Activated naive CD8-positive, alpha-beta T cell (primary cell): ENCODE results near the gene CIAO2B.
A peak's percentile ranks its signal among the peaks of the same experiment; 100 is the strongest.
"Not testable (repeated sequence)": the region's sequence is repeated elsewhere in the genome, so short reads cannot be mapped to it uniquely, and the experiment has no call there.

ENCODE experiments used
- H3K27ac Mint-ChIP-seq: one replicate; pipeline ENCODE4 v1.8.0; 2021; ENCODE audit warnings: mixed read lengths
- H3K27me3 Mint-ChIP-seq: one replicate; pipeline ENCODE4 v1.8.0; 2021; ENCODE audit warnings: mixed read lengths
- H3K36me3 Mint-ChIP-seq: one replicate; pipeline ENCODE4 v1.8.0; 2021; ENCODE audit warnings: mixed read lengths
- H3K4me1 Mint-ChIP-seq: one replicate; pipeline ENCODE4 v1.8.0; 2021; ENCODE audit warnings: low read depth, mixed read lengths
- H3K4me3 Mint-ChIP-seq: one replicate; pipeline ENCODE4 v1.8.0; 2021; ENCODE audit warnings: mild to moderate bottlenecking, mixed read lengths
- H3K9me3 Mint-ChIP-seq: one replicate; pipeline ENCODE4 v1.8.0; 2021; ENCODE audit warnings: low read depth, mixed read lengths

CIAO2B gene

DNA sequence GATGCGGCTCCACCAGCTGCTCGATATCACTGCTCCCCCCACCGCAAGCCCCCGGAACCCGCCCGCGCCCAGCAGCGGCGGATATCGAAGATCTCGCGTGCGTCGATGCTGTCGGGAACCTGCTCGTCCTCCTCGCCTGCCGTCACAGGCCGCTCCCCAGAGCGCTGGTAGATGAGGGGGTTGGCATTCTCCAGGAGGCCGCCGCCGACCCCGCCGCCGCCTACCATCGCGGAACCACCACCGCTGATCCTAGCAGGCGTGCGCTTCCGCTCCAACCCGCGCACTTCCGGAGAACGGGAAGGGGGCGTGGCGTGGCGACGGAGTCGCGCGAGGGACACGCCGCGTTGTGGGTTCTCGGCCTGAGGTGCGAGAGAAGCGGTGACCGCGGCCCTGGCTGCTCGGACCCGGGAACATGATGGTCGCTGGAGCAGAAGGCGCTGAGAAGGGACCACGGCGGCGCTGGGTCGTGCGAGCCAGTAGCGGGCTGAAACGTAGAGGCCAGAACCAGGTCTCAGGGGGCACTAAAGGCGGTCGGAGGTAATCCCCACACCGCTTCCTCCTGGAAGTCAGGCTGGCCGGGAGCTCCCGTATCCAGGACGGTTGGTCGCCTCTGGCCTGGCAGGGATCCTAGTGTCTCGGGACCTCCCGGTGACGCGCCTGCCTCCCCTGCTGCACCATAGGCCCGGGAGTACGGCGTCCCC, at the start of gene CIAO2B:
CIAO2B (minus strand) TSS at position 265 of the 701 bp plus-strand sequence; CDS start at position 227, 38 bp downstream.
- Mint-ChIP-seq H3K27ac (peak within 1 kb of the TSS; percentile 96), H3K36me3 (peaks cover 3% of the 10 kb centered on the region), H3K27me3 (no peaks in the 10 kb centered on the region), H3K9me3 (no peaks in the 10 kb centered on the region), H3K4me3 (peak within 1 kb of the TSS; percentile 98), H3K4me1 (peaks cover 45% of the 10 kb centered on the region)

DNA sequence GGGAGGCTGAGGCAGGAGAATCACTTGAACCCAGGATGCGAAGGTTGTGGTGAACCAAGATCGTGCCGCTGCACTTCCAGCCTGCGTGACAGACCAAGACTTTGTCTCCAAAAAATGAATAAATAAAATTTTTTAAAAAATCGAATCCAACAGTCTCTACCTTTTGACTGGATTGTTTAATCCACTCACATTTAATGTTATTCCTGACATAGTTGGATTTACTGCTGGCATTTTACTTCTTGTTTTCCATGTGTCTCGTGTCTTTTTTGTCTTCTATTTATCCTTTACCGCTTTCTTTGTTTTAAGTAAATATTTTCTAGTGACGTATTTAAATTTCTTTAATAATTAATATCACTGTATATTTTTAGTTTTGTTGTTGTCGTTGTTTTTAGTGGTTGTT, 48.8 kb upstream of the CIAO2B start:
- no peak overlapping the region for H3K4me3 Mint-ChIP-seq
- peak overlapping the region; percentile 97 for H3K27ac Mint-ChIP-seq

DNA sequence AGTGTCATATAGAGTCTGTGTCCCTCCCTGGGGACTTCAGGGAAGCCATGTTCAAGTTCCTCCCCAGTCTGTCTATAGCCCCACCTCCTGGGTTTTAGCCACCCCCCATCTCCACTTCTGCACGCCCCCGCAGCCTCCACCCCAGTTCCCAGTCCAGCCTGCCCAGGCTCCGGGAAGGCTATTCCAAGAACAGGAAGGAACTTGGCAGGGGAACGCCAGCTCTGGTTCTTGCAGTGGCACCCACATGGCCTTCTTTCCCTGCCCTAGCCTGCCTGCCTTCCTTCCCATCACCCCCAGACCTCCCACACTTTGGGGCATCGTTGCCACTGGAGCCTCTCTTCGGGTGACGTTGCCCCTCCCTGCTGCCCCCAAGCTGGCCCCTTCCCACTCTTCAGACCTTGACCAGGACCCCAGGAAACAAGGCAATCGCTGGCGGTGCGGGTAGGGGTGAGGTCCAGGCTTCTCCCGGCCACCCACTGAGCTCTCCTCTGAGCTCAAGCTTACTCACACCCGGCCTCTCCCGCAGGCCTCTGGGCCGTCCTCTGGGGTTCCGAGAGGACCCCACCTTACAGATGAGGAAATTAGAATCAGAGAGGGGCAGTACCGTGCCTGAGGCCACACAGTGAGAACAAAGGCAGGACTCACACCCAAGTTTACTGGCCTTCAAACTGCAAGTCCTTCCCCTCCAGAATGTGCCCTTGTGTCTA, 45.0 kb upstream of the CIAO2B start:
- H3K27ac Mint-ChIP-seq, result no peak overlapping the region
- no peaks in the 10 kb centered on the region for H3K9me3 Mint-ChIP-seq
- H3K27me3 Mint-ChIP-seq, result no peaks in the 10 kb centered on the region
- peaks cover 26% of the 10 kb centered on the region for H3K4me1 Mint-ChIP-seq
- no peaks in the 10 kb centered on the region for H3K36me3 Mint-ChIP-seq
- no peak overlapping the region for H3K4me3 Mint-ChIP-seq

More for the DNA sequence above, 48.8 kb upstream of the CIAO2B start:
- Mint-ChIP-seq H3K36me3 (no peaks in the 10 kb centered on the region), H3K9me3 (no peaks in the 10 kb centered on the region), H3K27me3 (no peaks in the 10 kb centered on the region), H3K4me1 (peaks cover 28% of the 10 kb centered on the region)

DNA sequence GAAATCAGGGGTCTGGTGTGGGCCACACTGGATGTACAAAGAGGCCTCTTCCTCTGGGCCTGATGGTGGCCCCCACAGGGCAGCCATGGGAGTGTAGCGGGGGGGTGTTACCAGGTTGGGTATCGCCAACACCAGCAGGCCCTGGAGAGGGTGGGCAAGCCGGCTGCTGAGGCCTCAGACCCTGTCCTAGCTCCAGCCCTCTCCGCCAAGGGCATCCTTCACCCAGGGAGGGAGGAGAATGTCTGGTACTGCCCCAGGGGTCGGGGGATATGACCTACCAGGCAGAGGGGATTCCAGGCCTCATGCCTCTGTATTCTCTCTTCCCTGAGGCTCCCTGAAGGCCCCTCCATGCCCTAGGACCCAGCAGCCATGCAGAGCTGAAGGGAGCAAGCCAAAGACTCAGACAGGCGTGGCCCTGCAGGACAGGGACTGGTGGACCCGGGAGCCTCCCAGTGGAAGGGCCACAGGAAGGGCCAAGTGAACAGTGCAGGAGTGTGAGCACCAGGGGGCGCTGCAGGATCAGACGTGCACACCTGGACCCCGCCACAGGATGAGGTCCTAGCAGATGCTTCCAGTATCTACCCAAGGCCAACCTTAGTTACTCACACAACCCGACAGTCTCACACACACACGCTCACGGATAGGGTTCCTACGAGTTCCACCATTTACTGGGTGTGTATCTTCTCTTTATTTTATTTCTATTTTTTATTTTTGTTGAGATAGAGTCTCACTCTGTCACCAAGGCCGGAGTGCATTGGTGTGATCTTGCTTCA, 43.3 kb upstream of the CIAO2B start:
- Mint-ChIP-seq H3K36me3 (no peaks in the 10 kb centered on the region), H3K27ac (no peak overlapping the region), H3K4me3 (no peak overlapping the region), H3K4me1 (peaks cover 18% of the 10 kb centered on the region), H3K9me3 (no peaks in the 10 kb centered on the region), H3K27me3 (no peaks in the 10 kb centered on the region)

DNA sequence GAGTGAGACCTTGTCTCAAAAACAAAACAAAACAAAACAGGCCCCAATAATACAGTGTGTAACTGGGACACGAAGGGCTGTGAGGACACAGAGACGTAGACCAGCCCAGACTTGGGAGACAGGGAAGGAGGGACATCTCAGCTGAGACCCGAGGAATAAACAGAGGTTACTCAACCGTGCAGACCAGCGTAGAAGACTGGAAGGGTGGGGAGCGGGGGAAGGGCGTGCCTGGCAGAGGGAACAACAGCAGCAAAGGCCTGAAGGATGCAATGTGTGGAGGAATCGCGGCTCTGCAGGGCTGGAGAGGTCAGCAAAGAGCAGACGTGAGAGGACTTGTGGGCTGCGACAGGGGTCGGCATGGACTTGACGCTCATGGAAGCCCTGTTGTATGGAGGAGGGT, 42.5 kb upstream of the CIAO2B start:
- Mint-ChIP-seq H3K4me1 (peaks cover 15% of the 10 kb centered on the region), H3K27ac (no peak overlapping the region), H3K4me3 (no peak overlapping the region), H3K27me3 (no peaks in the 10 kb centered on the region), H3K36me3 (no peaks in the 10 kb centered on the region), H3K9me3 (no peaks in the 10 kb centered on the region)

DNA sequence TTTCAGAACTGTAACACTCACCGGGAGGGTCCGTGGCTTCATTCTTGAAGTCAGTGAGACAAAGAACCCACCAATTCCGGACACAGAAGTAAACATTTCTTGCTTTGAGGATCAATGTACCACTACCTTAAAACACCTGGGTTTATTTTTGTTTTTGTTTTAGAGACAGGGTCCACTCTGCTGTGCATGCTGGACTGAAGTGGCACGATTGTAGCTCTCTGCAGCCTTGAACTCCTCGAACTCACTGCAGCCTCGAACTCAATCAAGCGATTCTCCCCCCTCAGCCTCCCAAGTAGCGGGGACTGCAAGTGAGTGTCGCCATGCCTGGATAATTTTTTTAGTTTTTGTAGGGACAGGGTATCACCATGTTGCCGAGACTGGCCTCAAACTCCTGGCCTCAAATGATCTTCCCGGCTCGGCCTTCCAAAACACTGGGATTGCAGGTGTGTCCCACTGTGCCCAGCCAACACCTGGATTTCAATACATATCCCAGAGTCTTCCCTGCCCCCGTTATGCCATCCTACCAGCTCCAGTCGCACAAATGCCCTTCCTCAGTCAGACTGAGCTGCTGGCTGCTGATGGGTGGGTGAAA, 41.2 kb upstream of the CIAO2B start:
- no peaks in the 10 kb centered on the region for H3K36me3 Mint-ChIP-seq
- H3K27ac Mint-ChIP-seq, result no peak overlapping the region
- no peaks in the 10 kb centered on the region for H3K9me3 Mint-ChIP-seq
- peak overlapping the region; percentile 82 for H3K4me3 Mint-ChIP-seq
- no peaks in the 10 kb centered on the region for H3K27me3 Mint-ChIP-seq
- H3K4me1 Mint-ChIP-seq, result peaks cover 15% of the 10 kb centered on the region

DNA sequence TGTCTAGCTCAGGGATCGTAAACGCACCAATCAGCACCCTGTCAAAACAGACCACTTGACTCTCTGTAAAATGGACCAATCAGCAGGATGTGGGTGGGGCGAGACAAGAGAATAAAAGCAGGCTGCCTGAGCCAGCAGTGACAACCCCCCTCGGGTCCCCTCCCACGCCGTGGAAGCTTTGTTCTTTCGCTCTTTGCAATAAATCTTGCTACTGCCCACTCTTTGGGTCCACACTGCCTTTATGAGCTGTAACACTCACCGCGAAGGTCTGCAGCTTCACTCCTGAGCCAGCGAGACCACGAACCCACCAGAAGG, 40.7 kb upstream of the CIAO2B start:
- not testable (repeated sequence) for H3K36me3 Mint-ChIP-seq, H3K27ac Mint-ChIP-seq, H3K9me3 Mint-ChIP-seq, H3K27me3 Mint-ChIP-seq
- H3K4me1 Mint-ChIP-seq, result peaks cover 15% of the 10 kb centered on the region
- H3K4me3 Mint-ChIP-seq, result peak overlapping the region; percentile 82

DNA sequence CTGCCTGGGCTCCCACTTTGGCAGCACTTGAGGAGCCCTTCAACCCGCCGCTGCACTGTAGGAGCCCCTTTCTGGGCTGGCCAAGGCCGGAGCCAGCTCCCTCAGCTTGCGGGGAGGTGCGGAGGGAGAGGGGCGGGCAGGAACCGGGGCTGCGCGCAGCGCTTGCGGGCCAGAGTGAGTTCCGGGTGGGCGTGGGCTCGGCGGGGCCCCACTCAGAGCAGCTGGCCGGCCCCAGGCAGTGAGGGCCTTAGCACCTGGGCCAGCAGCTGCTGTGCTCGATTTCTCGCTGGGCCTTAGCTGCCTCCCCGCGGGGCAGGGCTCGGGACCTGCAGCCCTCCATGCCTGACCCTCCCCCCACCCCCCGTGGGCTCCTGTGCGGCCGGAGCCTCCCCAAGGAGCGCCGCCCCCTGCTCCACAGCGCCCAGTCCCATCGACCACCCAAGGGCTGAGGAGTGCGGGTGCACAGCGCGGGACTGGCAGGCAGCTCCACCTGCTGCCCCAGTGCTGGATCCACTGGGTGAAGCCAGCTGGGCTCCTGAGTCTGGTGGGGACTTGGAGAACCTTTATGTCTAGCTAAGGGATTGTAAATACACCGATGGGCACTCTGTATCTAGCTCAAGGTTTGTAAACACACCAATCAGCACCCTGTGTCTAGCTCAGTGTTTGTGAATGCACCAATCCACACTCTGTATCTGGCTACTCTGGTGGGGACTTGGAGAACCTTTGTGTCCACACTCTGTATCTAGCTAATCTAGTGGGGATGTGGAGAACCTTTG, 40.1 kb upstream of the CIAO2B start:
- Mint-ChIP-seq H3K4me1 (peaks cover 15% of the 10 kb centered on the region), H3K4me3 (peak overlapping the region; percentile 82)
- not testable (repeated sequence) for H3K27ac Mint-ChIP-seq, H3K36me3 Mint-ChIP-seq, H3K9me3 Mint-ChIP-seq, H3K27me3 Mint-ChIP-seq

DNA sequence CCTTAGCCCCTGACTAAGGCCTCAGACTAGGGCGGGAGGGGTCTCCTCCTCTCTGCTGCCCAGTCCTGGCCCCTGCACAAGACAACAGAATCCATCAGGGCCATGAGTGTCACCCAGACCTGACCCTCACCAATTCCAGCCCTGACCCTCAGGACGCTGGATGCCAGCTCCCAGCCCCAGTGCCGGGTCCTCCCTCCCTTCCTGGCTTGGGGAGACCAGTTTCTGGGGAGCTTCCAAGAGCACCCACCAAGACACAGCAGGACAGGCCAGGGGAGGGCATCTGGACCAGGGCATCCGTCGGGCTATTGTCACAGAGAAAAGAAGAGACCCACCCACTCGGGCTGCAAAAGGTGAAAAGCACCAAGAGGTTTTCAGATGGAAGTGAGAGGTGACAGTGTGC, 39.5 kb upstream of the CIAO2B start:
- Mint-ChIP-seq H3K4me1 (peaks cover 15% of the 10 kb centered on the region), H3K27ac (no peak overlapping the region), H3K4me3 (no peak overlapping the region), H3K9me3 (no peaks in the 10 kb centered on the region), H3K36me3 (no peaks in the 10 kb centered on the region), H3K27me3 (no peaks in the 10 kb centered on the region)

DNA sequence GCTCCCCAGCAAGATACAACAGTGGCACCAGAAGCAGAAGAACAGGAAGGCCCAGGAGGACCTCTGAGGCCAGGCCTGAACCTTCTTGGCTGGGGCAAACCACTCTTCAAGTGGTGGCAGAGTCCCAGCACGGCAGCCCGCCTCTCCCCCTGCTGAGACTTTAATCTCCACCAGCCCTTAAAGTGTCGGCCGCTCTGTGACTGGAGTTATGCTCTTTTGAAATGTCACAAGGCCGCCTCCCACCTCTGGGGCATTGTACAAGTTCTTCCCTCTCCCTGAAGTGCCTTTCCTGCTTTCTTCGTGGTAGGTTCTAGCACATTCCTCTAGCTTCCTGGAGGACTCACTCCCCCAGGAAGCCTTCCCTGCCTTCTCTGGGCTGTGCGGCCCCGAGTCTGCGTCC, 38.8 kb upstream of the CIAO2B start:
- H3K27ac Mint-ChIP-seq, result no peak overlapping the region
- no peaks in the 10 kb centered on the region for H3K27me3 Mint-ChIP-seq
- no peaks in the 10 kb centered on the region for H3K36me3 Mint-ChIP-seq
- no peak overlapping the region for H3K4me3 Mint-ChIP-seq
- H3K9me3 Mint-ChIP-seq, result no peaks in the 10 kb centered on the region
- peaks cover 15% of the 10 kb centered on the region for H3K4me1 Mint-ChIP-seq

DNA sequence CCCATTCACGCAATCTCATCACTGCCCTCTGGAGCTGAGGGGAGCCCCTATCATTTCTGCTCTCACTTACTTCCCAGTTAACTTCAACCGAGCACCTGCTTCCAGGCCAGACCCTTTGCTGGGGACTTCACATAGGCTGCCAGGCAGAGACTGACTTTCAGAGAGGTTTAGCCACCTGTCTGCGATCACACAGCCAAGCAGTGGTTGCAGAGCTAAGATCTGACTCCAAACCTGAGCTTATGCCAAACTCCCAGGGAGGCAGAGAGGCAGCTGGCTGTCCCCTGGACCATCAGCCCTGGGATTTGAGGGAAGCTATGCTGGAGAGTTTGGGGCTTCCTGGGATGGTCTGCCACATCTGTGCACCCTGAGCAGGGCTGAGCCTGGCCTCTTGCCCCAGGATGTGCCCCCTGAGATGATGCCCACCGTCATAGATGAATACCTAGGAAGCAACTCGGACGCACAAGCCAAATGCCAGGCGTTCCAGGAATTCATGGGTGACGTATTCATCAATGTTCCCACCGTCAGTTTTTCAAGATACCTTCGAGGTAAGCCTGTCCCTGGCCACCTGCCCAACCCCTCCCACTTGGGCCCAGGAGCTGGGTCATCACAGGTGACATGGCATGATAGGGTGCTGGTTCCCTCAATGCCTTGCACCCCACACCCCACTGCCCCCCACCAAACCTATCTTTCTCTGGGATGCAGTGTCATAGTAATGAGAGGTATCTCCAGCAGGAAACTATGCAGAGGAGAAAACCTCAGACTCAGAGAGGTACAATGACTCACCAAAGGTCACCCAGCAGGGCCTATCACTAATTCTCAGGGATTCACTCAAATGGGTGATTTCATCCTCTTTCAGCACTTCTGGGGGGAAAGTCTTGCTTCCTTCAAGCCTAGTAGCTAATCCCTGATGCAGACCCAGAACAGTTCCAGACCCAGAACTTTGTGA, 36.8 kb upstream of the CIAO2B start:
- peaks cover 12% of the 10 kb centered on the region for H3K4me1 Mint-ChIP-seq
- H3K36me3 Mint-ChIP-seq, result no peaks in the 10 kb centered on the region
- H3K4me3 Mint-ChIP-seq, result no peak overlapping the region
- H3K9me3 Mint-ChIP-seq, result no peaks in the 10 kb centered on the region
- H3K27ac Mint-ChIP-seq, result no peak overlapping the region
- no peaks in the 10 kb centered on the region for H3K27me3 Mint-ChIP-seq

DNA sequence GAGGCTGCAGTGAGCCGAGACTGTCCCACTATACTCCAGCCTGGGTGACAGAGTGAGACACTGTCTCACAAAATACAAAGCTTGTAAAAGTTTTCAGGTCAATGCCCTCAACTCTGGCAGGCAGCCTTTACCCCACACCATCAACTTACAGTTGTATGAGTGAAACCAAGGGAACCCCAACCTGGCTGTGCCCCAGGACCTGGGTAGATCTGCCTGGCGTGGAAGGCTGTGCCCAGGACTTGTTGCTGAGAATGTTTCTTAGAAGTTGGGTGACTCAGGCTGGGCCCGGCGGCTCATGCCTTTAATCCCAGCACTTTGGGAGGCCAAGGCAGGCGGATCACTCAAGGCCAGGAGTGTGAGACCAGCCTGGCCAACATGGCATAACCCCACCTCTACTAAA, 34.6 kb upstream of the CIAO2B start:
- Mint-ChIP-seq H3K36me3 (no peaks in the 10 kb centered on the region), H3K27me3 (no peaks in the 10 kb centered on the region), H3K27ac (no peak overlapping the region), H3K4me1 (no peaks in the 10 kb centered on the region), H3K9me3 (no peaks in the 10 kb centered on the region), H3K4me3 (no peak overlapping the region)

DNA sequence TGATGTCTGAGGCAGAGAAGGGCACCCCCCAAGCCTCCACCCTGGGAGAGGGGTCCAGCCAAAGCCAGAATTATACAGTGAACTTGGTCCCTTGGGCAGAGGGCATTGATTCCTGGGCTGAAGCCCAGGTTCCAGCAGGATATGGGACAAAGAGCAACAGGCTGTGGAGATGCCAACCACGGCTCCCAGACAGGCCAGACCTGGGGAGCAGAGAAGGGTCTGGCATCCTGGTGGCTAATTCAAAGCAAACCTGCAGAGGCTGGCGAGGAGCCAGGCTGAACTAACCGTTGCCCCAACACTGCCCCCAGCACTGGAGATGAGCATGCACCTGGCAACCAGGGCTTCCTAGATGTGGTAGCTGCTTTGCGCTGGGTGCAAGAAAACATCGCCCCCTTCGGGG, 29.8 kb upstream of the CIAO2B start:
- H3K27me3 Mint-ChIP-seq, result no peaks in the 10 kb centered on the region
- H3K27ac Mint-ChIP-seq, result no peak overlapping the region
- peaks cover 7% of the 10 kb centered on the region for H3K4me1 Mint-ChIP-seq
- H3K36me3 Mint-ChIP-seq, result no peaks in the 10 kb centered on the region
- no peaks in the 10 kb centered on the region for H3K9me3 Mint-ChIP-seq
- no peak overlapping the region for H3K4me3 Mint-ChIP-seq

DNA sequence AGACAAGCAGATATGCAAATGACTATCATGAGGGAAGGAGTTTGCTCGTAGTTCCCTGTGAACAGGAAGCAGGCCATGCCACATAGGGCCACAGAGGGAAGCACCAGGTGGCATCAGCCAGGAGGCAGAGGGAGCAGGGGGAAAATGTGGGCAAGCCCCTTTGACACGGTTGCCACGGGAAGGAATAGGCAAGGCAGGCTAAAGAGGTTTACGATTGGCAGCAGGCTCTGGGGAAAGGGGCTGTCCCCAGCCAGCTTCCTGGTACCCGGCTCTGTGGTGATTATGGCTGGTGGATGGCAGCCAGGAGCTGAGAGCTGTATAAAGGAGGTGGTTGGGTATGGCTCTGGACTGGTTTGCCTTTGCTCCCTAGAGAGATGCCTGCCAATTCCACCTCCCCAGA, 27.7 kb upstream of the CIAO2B start:
- Mint-ChIP-seq H3K27me3 (no peaks in the 10 kb centered on the region), H3K4me3 (no peak overlapping the region), H3K27ac (no peak overlapping the region), H3K9me3 (no peaks in the 10 kb centered on the region), H3K36me3 (no peaks in the 10 kb centered on the region), H3K4me1 (peaks cover 16% of the 10 kb centered on the region)
